ENCODE measurements around the gene HRH2.
A peak's percentile ranks its signal among the peaks of the same experiment; 100 is the strongest.
"Not testable (repeated sequence)": the region's sequence is repeated elsewhere in the genome, so short reads cannot be mapped to it uniquely, and the experiment has no call there.

The HRH2 gene

GRCh38 chr5:175657593-175658271 lies at the start of gene HRH2:
HRH2 (plus strand) TSS chr5:175658071; CDS start chr5:175683234, 25,163 bp downstream.
- peak within 1 kb of the TSS; percentile 69 to 76 for H3K27ac ChIP-seq
- no peak for DNase-seq (ENCODE audit: low spot score)
- no peak for TF ChIP-seq CTCF (IDR thresholded peaks at IDR 0.05)
- H3K4me3 ChIP-seq = peak within 1 kb of the TSS; percentile 80

GRCh38 chr5:175609526-175609925 lies 48.3 kb upstream of the HRH2 start:
- Histone ChIP-seq H3K4me3 (no peak overlapping the region), H3K27ac (no peak overlapping the region)
- no peak for TF ChIP-seq CTCF (IDR thresholded peaks at IDR 0.05)
- DNase-seq (ENCODE audit: low spot score) = no peak

- no peak for DNase-seq (ENCODE audit: low spot score)
- H3K4me3 ChIP-seq = no peak overlapping the region
- no peak for TF ChIP-seq CTCF (IDR thresholded peaks at IDR 0.05)
- no peak overlapping the region for H3K27ac ChIP-seq
Measured at GRCh38 chr5:175610381-175610780, 47.5 kb upstream of the HRH2 start.

GRCh38 chr5:175610898-175611297 lies 47.0 kb upstream of the HRH2 start:
- no peak for DNase-seq (ENCODE audit: low spot score)
- Histone ChIP-seq H3K27ac (no peak overlapping the region), H3K4me3 (no peak overlapping the region)
- TF ChIP-seq CTCF (IDR thresholded peaks at IDR 0.05) = no peak

GRCh38 chr5:175614223-175614815 lies 43.6 kb upstream of the HRH2 start:
- no peak overlapping the region for H3K4me3 ChIP-seq
- TF ChIP-seq CTCF (IDR thresholded peaks at IDR 0.05) = no peak
- peak overlapping the region in 1 of 2 donors; percentile 53 for H3K27ac ChIP-seq
- DNase-seq (ENCODE audit: low spot score) = no peak

GRCh38 chr5:175614861-175615260 lies 43.0 kb upstream of the HRH2 start:
- no peak for DNase-seq (ENCODE audit: low spot score)
- Histone ChIP-seq H3K27ac (no peak overlapping the region), H3K4me3 (no peak overlapping the region)
- no peak for TF ChIP-seq CTCF (IDR thresholded peaks at IDR 0.05)

GRCh38 chr5:175616083-175616482 lies 41.8 kb upstream of the HRH2 start:
- Histone ChIP-seq H3K27ac (no peak overlapping the region), H3K4me3 (no peak overlapping the region)
- no peak for DNase-seq (ENCODE audit: low spot score)
- no peak for TF ChIP-seq CTCF (IDR thresholded peaks at IDR 0.05)

GRCh38 chr5:175616527-175616926 lies 41.3 kb upstream of the HRH2 start:
- H3K4me3 ChIP-seq; DNase-seq (ENCODE audit: low spot score); H3K27ac ChIP-seq: not testable (repeated sequence)
